ENCODE measurements around the gene PLA2G4D. TPM values are rescaled to one million over a fixed set of nuclear protein-coding genes. Genes with fewer than 3 reads are reported as not detected.

Gene PLA2G4D
- total RNA-seq, 1 donor from 2014 or later = not detected

- no peaks in the 10 kb centered on the region for H3K9me3 Mint-ChIP-seq (ENCODE audit: low read depth)
- no peak for DNase-seq (ENCODE audit: low spot score)
- peaks cover 30% of the 10 kb centered on the region for H3K27me3 Mint-ChIP-seq (ENCODE audit: low read depth)
- no peak overlapping the region for H3K27ac Mint-ChIP-seq (ENCODE audit: unreplicated experiment)
- TF ChIP-seq, protein P1, sequence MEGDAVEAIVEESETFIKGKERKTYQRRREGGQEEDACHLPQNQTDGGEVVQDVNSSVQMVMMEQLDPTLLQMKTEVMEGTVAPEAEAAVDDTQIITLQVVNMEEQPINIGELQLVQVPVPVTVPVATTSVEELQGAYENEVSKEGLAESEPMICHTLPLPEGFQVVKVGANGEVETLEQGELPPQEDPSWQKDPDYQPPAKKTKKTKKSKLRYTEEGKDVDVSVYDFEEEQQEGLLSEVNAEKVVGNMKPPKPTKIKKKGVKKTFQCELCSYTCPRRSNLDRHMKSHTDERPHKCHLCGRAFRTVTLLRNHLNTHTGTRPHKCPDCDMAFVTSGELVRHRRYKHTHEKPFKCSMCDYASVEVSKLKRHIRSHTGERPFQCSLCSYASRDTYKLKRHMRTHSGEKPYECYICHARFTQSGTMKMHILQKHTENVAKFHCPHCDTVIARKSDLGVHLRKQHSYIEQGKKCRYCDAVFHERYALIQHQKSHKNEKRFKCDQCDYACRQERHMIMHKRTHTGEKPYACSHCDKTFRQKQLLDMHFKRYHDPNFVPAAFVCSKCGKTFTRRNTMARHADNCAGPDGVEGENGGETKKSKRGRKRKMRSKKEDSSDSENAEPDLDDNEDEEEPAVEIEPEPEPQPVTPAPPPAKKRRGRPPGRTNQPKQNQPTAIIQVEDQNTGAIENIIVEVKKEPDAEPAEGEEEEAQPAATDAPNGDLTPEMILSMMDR (IDR thresholded peaks at IDR 0.05) = no peak
- no peaks in the 10 kb centered on the region for H3K4me1 Mint-ChIP-seq (ENCODE audit: low read depth)
- no peak overlapping the region for H3K4me3 Mint-ChIP-seq (ENCODE audit: unreplicated experiment)
- H3K36me3 Mint-ChIP-seq (ENCODE audit: low read depth) = no peaks in the 10 kb centered on the region
Measured at GRCh38 chr15:42131826-42132806, 37.8 kb upstream of the PLA2G4D start.

GRCh38 chr15:42131006-42131405 lies 36.6 kb upstream of the PLA2G4D start:
- DNase-seq (ENCODE audit: low spot score) = no peak
- TF ChIP-seq, protein P1 (IDR thresholded peaks at IDR 0.05) = no peak
- H3K27ac Mint-ChIP-seq (ENCODE audit: unreplicated experiment) = no peak overlapping the region
- H3K36me3 Mint-ChIP-seq (ENCODE audit: low read depth) = no peaks in the 10 kb centered on the region
- H3K4me1 Mint-ChIP-seq (ENCODE audit: low read depth) = no peaks in the 10 kb centered on the region
- no peak overlapping the region for H3K4me3 Mint-ChIP-seq (ENCODE audit: unreplicated experiment)
- H3K9me3 Mint-ChIP-seq (ENCODE audit: low read depth) = no peaks in the 10 kb centered on the region
- peaks cover 30% of the 10 kb centered on the region for H3K27me3 Mint-ChIP-seq (ENCODE audit: low read depth)

GRCh38 chr15:42130246-42130986 lies 36.1 kb upstream of the PLA2G4D start:
- H3K4me3 Mint-ChIP-seq (ENCODE audit: unreplicated experiment) = no peak overlapping the region
- no peak overlapping the region for H3K27ac Mint-ChIP-seq (ENCODE audit: unreplicated experiment)
- DNase-seq (ENCODE audit: low spot score) = no peak
- H3K9me3 Mint-ChIP-seq (ENCODE audit: low read depth) = no peaks in the 10 kb centered on the region
- no peaks in the 10 kb centered on the region for H3K36me3 Mint-ChIP-seq (ENCODE audit: low read depth)
- peaks cover 34% of the 10 kb centered on the region for H3K27me3 Mint-ChIP-seq (ENCODE audit: low read depth)
- no peaks in the 10 kb centered on the region for H3K4me1 Mint-ChIP-seq (ENCODE audit: low read depth)
- TF ChIP-seq, protein P1 (IDR thresholded peaks at IDR 0.05) = no peak

DNA sequence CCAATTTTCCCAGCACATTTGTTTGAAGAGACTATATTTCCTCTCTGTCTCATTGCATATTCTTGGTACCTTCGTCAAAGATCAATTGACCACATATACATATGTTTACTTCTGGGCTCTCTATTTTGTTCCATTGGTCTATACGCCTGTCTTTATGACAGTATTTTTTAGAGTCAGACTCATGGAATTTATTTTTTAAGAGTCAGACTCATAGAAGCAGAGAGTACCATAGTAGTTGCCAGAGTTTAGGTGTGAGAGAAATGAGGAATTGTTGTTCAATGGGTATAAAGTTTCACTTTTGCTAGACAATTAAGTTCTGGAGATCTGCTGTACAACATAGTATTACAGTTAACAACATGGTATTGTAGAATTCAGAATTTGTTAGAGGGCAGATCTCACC lies 35.0 kb upstream of the PLA2G4D start:
- no peak for DNase-seq (ENCODE audit: low spot score)
- H3K36me3 Mint-ChIP-seq (ENCODE audit: low read depth) = no peaks in the 10 kb centered on the region
- no peaks in the 10 kb centered on the region for H3K9me3 Mint-ChIP-seq (ENCODE audit: low read depth)
- TF ChIP-seq, protein P1 (IDR thresholded peaks at IDR 0.05) = no peak
- H3K27ac Mint-ChIP-seq (ENCODE audit: unreplicated experiment) = no peak overlapping the region
- no peak overlapping the region for H3K4me3 Mint-ChIP-seq (ENCODE audit: unreplicated experiment)
- peaks cover 41% of the 10 kb centered on the region for H3K27me3 Mint-ChIP-seq (ENCODE audit: low read depth)
- H3K4me1 Mint-ChIP-seq (ENCODE audit: low read depth) = no peaks in the 10 kb centered on the region

GRCh38 chr15:42128476-42128875 lies 34.1 kb upstream of the PLA2G4D start:
- no peak for DNase-seq (ENCODE audit: low spot score)
- no peak overlapping the region for H3K27ac Mint-ChIP-seq (ENCODE audit: unreplicated experiment)
- no peaks in the 10 kb centered on the region for H3K9me3 Mint-ChIP-seq (ENCODE audit: low read depth)
- H3K4me1 Mint-ChIP-seq (ENCODE audit: low read depth) = no peaks in the 10 kb centered on the region
- H3K27me3 Mint-ChIP-seq (ENCODE audit: low read depth) = peaks cover 41% of the 10 kb centered on the region
- TF ChIP-seq, protein P1 (IDR thresholded peaks at IDR 0.05) = no peak
- no peak overlapping the region for H3K4me3 Mint-ChIP-seq (ENCODE audit: unreplicated experiment)
- H3K36me3 Mint-ChIP-seq (ENCODE audit: low read depth) = no peaks in the 10 kb centered on the region

Data from chondrocyte (in vitro differentiated cells).